HG03439 (cell line): ENCODE data around the gene SPRYD3.
"Not testable (repeated sequence)": the region's sequence is repeated elsewhere in the genome, so short reads cannot be mapped to it uniquely, and the experiment has no call there.

ENCODE experiments used
- ATAC-seq: cut with Tn5 transposase; IDR thresholded peaks from one replicate; pipeline ENCODE4 v1.9.1; 2021; ENCODE audit warnings: mild to moderate bottlenecking, moderate library complexity; ENCODE audit not compliant: unreplicated experiment

The SPRYD3 gene

DNA sequence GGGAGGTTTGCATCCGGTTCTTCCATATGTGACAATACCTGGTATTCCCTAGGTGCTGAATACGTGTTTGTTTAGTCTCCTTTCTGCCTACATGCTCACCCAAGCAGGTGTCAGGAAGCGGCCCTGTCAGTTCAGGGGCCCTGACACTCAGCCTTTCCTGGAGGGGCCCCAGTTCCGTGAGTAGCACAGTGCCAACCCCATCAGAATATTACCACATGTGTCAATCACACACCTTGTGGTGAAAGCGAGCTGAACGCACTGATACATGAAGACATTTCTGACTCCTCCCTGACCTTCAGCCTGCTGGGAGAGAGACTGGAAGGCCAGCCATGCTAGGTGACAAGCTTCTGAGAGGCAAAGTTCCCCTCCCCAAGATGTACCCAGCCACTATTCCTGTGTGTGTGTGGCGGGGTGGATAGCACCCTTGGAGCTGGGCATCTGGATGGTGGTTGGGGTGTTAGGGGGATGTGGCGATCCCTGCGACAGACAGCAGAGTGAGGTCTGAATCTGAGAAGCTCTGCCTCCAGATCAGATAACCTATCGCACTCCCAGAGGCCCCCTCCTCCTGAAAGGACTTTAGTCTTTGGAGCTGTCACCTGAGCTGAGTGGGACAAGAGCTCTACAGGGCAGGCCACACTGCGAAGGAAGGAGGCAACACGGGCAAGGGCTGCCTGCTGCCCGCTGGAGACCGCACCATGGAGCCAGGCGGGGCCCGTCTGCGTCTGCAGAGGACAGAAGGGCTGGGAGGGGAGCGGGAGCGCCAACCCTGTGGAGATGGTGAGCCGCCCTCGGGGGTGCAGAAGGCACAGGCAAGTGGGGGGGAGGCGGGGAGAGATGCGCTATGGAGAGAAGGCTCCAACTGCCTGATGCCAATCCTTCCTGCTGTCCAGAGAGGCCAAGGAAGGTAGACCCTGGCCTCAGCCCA lies 24.0 kb upstream of the SPRYD3 start, which contains the start of gene SOAT2:
SOAT2 (plus strand) TSS at position 604 of the 925 bp plus-strand sequence; CDS start at position 696, 92 bp downstream.
- ATAC-seq: no peak

DNA sequence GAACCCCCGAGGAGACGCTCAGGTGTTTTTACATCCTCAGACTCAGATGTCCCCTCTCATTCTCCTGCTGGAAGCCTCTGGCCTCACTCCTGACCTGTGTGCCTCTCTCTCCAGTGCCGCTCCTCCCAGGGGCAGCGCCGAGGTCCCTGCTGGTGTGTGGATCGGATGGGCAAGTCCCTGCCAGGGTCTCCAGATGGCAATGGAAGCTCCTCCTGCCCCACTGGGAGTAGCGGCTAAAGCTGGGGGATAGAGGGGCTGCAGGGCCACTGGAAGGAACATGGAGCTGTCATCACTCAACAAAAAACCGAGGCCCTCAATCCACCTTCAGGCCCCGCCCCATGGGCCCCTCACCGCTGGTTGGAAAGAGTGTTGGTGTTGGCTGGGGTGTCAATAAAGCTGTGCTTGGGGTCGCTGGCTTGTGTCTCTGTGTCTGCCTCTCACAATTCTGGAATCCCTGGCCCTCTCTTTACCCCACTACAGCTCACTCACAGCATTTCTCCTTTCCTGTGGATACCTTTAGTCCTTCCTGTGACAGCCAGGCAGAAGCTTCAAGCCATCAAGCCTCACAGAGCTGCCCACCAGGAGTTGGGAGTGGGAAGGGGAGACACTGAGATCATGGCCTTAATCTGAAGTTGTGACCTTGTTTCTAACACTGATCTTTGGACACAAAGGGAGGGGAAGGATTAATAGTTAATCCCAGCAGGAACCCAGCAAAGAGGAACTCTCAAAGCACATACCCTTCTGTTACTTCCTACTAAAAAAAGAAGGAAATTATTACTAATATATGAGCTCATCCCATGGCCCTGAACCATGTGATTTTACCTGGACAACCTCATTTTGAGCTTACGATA lies 23.0 kb upstream of the SPRYD3 start:
- no peak for ATAC-seq

DNA sequence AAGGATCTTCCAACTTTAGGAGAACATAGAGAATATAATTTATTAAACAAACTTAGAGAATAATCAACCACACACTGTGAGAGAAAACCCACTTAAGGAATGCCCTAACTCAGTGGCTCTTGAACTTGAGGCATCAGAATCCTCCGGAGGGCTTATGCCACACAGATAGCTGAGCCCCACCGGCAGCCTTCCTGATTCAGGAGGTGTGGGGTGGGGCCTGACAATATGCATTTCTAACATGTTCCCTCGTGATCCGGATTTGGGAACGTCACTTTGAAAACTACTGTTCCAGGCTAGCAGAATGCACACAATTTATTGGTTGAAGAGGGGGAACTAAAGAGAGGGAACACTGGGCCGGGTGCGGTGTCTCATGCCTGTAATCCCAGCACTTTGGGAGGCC lies 22.1 kb upstream of the SPRYD3 start:
- no peak for ATAC-seq

DNA sequence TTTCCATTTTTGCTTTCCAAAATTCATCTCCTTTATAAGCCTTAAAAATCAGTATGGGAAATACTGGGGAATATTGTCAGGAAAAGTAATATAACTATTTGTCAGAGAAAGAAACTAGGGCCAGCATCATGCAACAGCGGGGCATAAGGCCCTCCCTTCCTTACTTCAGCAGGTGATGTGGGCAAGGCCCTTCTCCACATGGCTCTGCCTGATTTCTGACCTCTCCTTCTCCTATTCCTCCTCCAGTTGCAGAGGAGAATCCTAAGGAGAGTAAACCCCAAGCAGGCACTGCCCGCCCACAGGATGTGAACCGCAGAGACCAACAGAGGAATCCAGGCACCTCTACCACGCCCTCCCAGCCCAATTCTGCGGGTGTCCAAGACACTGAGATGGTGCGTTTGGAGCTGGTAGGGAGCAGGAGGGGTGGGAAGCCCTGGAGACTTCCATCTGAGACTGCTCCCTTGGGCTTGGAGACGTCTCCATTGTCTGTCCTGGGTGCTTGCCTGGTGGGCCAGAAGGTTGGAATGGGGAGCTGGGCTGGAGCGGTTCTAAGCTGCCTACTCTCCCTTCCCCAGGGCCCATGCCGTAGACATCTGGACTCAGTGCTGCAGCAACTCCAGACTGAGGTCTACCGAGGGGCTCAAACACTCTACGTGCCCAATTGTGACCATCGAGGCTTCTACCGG lies 21.4 kb upstream of the SPRYD3 start:
- no peak for ATAC-seq

DNA sequence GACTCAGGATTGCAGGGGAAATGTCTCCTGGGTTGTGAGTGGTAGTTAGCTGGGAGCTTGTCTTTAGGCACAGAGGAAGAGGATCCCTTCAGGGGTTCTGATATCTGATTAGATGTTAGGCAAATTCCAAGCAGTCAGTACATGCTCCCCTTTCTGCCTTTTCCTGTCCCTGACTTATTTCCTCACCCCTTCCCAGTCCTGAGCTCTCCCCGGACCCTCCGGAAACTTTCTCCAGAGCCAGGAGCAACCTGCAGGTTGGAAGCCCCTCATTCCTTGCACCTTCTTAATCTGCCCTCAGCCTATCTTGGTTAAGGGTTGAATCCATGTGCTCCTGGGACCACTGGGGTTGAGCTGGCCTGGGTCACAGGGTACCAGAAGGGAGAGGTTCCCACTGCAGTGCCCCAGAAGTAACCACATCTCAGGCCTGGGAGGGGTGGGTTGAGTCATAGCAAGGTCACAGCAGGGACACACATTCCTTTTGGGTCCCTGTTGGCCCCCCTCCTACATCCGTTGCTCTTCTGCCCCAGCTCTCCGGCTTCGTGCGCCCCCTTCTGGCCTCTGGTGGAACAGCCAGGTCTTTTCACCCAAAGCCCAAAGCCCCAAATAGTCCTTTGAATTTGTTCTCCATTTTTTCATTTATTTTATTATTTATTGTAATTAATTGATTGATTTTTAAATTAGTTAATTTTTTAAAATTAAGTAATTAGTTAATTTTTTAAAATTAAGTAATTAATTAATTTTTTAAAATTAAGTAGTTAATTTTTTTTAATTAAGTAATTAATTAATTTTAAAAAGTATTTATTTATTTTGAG lies 20.1 kb upstream of the SPRYD3 start:
- no peak for ATAC-seq

DNA sequence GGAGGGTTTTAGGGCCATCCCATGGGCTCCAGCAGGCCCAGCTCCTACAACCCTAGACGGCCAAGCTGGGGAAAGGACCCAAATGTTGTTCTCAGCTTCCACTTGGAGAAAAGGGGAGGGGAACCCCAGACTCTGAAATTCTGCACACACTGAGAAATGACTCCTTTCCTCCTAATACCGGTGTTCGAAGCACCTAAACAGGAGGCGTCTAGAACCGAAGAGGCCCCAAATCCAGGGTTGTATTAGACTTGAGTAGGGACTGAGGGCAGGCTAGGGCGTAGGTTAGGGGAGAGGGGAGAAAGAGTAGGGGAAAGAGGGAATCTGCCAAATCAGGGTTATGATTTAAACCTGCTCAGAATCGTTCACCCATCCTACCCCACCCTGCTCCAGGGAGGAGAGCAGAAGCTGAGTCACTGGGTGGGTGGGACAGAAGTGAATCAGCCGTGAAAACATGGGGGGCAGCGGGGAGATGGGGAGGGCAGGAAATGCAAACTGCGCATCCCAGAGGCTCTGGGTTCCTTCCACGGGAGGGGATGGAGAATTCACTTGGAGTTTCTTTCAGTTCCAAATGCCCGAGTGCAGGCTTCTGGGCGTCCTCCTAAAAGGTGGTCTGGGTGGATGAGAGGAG lies 19.3 kb upstream of the SPRYD3 start:
- ATAC-seq: no peak

DNA sequence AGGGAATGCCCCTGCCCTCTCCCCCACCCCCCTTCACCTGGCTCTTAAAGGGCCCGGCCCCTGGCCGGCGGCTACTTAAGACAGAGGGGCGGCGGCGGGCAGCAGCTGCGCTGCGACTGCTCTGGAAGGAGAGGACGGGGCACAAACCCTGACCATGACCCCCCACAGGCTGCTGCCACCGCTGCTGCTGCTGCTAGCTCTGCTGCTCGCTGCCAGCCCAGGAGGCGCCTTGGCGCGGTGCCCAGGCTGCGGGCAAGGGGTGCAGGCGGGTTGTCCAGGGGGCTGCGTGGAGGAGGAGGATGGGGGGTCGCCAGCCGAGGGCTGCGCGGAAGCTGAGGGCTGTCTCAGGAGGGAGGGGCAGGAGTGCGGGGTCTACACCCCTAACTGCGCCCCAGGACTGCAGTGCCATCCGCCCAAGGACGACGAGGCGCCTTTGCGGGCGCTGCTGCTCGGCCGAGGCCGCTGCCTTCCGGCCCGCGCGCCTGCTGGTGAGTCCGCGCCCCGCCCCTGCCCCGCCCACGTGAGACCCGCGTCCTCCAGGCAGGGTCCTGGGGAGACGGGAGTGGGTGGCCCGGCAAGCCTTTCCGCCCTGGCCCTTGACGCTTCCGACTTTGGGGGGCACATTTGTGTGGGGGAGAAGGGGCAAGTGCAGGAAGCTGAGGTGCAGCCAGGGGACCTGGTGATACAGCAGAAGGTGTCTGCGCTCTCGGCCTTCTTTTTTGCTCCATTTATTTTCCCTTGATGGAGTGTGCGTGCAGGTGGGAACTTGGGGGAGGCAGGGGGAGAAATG lies 18.6 kb upstream of the SPRYD3 start, which contains the start of gene IGFBP6:
IGFBP6 (plus strand) TSS at position 104 of the 790 bp plus-strand sequence; CDS start at position 155, 51 bp downstream.
- no peak for ATAC-seq

DNA sequence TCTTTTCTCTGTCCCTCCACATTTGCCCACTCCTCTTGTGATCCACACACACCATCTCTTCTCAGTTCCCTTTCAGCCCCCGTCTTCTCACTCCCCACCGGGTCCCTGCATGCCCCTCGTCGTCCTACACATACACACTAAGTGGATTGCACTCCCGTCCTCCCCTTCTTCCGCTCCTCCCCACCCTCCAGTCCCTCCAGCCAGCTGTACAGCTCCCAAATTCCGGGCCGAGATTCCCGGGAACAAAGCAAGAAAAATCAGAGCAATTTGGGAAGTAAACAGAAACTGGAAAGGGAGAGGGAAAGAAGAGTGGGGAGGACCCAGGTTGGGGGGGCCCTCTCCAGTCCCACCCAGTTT lies 18.0 kb upstream of the SPRYD3 start:
- ATAC-seq: no peak

DNA sequence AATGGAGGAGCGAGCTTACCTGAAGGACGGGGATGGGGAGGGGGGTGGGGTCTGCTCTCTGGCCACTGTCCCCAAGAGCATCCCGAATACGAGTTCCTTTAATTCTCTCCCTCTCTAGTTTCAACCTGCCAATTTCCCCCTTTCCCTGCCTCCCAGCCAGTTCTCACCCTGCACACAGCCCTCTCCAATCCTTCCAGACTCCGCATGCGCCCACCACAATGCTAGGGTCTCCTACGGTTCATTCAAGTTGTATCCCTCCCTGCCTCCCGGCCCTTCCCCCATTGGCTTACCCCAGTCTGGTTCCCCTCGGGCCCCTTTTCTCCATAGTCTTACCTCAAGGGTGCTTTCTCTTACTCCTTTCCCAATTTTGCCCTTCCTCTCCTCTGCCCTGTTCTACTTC lies 17.6 kb upstream of the SPRYD3 start:
- no peak for ATAC-seq

DNA sequence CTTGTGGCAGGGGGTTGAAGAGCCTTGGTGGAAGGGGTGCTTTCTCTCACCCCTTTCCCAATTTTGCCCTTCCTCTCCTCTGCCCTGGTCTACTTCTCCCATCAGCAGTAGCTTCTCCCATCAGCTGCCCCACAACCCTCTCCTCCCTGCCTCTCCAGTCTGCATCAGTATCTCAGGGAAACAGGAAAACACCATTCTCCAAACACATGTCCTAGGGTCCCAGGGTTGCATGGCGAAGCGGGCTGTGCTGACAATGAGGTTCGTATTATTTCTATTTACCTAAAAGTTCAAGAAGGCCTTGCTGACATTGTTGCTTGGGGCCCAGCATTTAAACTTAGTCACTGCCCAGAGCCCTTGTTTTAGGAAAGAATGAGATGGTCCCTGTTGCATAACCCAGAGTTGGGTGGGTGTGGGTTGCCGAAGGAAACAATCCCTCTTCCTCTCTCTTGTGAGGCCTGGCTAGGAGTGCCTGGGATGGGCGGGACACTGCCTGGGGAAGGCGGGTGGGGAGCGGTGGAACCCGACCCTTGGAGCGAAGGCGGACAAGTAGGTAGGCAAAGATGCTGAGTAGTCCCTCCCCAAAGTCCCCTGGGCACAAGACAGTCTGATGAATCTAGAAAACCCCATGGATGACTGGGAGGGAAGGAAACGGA lies 17.0 kb upstream of the SPRYD3 start:
- no peak for ATAC-seq

DNA sequence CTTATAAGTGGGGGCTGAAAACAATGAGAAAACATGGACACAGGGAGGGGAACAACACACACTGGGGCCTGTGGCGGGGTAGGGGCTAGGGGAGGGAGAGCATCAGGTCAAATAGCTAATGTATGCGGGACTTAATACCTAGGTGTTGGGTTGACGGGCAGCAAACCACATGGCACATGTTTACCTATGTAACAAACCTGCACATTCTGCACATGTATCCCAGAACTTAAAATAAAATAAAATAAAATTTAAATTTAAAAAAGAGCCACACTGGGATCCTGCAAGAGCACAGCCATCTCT lies 16.4 kb upstream of the SPRYD3 start:
- not testable (repeated sequence) for ATAC-seq

DNA sequence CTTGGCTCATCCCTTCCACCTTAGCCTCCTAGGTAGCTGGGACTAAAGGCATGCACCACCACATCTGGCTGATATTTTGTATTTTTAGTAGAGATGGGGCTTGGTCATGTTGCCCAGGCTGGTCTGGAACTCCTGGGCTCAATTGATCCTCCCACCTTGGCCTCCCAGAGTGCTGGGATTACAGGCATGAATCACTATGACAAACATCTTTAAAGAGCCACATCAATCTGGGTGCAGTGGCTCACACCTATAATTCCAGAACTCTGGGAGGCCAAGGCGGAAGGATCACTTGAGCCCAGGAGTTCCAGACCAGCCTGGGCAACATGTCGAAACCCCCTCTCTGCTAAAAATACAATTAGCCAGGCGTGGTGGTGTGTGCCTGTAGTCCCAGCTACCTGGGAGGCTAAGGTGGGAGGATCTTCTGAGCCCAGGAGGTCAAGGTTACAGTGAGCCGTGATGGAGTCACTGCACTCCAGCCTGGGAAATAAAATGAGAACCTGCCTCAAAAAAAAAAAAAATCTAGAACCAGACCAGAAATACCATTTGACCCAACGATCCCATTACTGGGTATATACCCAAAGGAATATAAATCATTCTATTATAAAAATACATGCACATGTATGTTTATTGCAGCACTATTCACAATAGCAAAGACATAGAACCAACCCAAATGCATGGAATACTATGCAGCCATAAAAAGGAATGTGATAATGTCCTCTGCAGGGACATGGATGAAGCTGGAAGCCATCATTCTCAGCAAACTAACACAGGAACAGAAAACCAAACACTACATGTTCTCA lies 15.8 kb upstream of the SPRYD3 start:
- ATAC-seq: not testable (repeated sequence)

DNA sequence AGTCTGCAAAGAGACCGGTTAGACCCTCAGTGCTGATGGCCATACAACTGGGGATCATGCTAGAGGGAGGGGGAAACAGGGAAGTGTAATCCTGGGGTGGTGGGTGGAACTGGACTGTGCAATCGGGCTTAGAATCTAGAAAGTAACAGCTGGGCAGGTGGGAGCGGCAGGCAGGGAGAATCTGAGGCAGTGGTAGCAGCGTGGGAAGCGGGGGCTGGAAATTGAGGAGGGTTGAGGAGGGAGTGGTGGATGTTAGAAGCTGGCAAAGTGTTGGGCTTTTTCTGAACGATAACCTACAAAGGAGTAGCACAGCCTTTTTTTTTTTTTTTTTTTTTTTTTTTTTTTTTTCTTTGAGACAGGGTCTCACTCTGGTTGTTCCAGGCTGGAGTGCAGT lies 15.2 kb upstream of the SPRYD3 start:
- no peak for ATAC-seq

DNA sequence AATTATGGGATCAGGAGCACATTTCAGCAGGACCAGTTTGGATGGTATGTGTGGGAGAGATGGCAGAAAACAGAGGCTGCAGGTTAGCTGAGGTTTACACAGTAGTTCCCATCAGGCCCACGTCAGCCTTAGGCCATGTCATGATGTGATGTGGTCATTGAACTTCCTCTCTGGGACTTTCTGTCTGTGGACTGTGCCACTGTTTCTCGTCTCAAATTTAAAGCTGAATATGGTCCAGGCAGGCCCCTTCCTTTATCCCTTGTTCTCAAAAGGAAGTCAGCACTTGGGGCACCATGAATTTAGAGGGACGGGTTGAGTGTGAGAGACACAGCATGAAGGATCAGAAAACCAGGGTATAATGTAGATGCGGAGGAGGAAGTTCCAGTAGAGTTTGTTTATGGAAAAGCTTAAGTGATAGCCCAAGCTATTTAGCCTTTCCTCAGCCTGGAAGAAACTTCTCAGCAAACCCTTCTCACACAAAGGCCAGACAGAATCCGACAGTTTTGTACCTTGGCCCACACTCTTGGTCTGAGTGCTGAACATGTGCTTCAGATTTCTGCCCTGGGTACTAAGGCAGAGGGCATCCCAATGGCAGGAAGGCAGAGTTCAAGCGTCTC lies 14.7 kb upstream of the SPRYD3 start:
- ATAC-seq: no peak

DNA sequence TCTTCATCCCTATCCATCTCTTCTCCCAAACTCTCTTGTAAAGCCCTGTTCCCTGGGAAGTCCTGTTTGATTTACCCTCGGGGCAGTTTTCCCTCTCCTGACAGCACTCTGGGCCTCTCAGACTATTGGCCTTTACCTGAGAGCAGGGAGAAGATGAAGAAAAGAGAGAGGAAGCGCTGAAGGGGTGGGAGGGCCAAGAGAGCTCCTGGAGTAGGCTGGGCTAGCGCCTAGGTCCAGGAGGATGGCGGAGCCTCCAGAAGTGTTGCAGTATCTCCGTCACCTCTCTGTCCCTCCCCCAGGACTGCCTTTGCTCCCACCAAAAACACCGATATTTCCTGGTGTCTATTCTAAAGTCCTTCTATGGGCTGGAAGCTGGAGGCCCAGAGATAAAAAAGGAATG lies 12.6 kb upstream of the SPRYD3 start:
- no peak for ATAC-seq

DNA sequence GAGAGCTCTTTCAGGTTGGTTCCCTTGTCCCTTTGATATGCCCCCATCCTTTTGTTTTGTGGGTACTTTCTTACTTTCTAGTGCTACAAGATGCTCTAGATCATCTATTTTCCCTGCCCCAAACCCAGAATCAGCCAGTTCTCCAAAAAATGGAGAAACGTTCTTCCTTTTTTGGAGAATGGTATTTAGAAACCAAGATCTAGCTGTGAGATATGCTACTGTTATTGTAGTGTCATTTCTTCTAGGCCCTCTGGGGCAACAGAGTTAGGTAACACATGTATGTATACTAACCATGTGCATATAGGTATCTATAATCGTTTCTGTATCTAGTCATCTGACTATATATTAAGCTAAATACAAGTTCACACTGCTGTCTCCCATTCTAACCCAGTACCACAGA lies 11.4 kb upstream of the SPRYD3 start:
- no peak for ATAC-seq

DNA sequence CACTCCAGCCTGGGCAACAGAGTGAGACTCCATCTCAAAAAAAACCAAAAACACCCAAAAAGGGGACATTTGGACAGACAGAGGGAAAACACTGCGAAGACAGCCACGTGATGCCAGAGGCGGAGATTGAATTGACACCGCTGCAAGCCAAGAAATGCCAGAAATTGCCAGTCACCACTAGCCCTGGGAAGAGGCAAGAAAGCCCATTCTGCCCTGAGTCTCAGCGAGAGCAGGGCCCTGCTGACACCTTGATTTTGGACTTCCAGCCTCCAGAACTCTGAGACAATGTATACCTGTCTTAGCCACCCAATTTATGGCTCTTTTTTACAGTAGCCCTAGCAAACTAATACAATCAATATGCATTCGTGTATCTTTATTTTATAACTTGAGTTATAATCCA lies 10.9 kb upstream of the SPRYD3 start:
- no peak for ATAC-seq

DNA sequence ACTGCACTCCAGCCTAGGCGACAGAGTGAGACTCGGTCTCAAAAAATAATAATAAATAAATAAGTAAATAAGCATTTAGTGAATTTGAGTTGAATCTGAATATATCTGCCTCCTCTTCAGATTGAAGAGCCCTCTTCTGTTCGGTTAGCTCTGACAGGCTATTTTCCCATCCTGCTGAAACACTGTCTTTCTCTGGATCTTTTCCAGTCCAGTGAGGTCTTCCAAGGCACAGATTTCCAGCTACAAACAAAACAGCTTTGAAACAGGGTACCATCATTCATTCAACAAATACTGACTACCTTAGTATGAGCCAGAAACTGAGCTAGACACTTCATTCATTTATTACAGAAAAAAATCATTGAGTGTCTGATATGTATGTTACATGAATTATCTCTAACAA lies 7.2 kb upstream of the SPRYD3 start:
- no peak for ATAC-seq
